HepG2 (cell line): ENCODE measurements around the gene OR13C8. TPM values are rescaled to one million over a fixed set of nuclear protein-coding genes. Genes with fewer than 3 reads are reported as not detected.

Experiments used
- ATAC-seq: fragments of 200-7000 bp; cut with Tn5 transposase; 3 replicates; pipeline ENCODE4 v1.9.1; 2020; ENCODE audit warnings: mild to moderate bottlenecking, moderate library complexity
- BruUV-seq: library from RNA; stranded (reverse); fragments of 400-500 nt; replicated peaks from 2 replicates; lab custom pipeline; 2021; lab: Mats Ljungman, UMichigan
- CTCF ChIA-PET: fragments of 300-600 bp; formaldehyde crosslinking; extraction: SDS; loops from one replicate; lab custom pipeline; 2021; ENCODE audit warnings: low total read pairs, inconsistent platforms, low intra/inter-chr PET ratio; lab: Yijun Ruan, JAX
- POLR2A ChIA-PET: fragments of 350-600 bp; sonication (Branson Sonifier 250); formaldehyde crosslinking; loops from one replicate; lab custom pipeline; 2020; ENCODE audit warnings: antibody characterized with exemption, inconsistent platforms; lab: Yijun Ruan, JAX
- DNase-seq: peaks from one replicate; pipeline ENCODE4 v3.0.0-alpha.2; 2015; ENCODE audit warnings: low spot score
- FAIRE-seq: peaks from 3 replicates; lab custom pipeline; 2011; peaks lifted over from hg19 to GRCh38; lab: Jason Lieb, UNC
- H2AFZ ChIP-seq: one replicate; pipeline ENCODE4 v1.6.1; 2011; ENCODE audit warnings: low read length, inconsistent platforms
- H3K27ac ChIP-seq: fragments of 300-600 bp; 3 replicates; pipeline ENCODE4 v1.8.0; 2011; ENCODE audit warnings: mixed run types, mild to moderate bottlenecking, mixed read lengths, low read length, inconsistent platforms; ENCODE audit not compliant: insufficient read depth; ENCODE audit errors: extremely low read length
- H3K27me3 ChIP-seq, 2 experiments: fragments of 200-600 bp in 1 of 2; 2 replicates in 1 of 2; 3 replicates in 1 of 2; pipeline versions ENCODE4 v1.6.0 to v1.8.0; 2011; ENCODE audit warnings: low read length in 2 of 2, mild to moderate bottlenecking in 2 of 2, moderate library complexity in 2 of 2, inconsistent platforms in 1 of 2; ENCODE audit not compliant: insufficient read depth in 2 of 2, control insufficient read depth in 1 of 2
- H3K36me3 ChIP-seq, 2 experiments: fragments of 200-600 bp in 1 of 2; replicated peaks in 1 of 2; 2 replicates in 1 of 2; 3 replicates in 1 of 2; pipeline versions ENCODE4 v1.5.1 to v1.8.0; 2011; ENCODE audit warnings: low read length in 2 of 2, inconsistent platforms in 1 of 2; ENCODE audit not compliant: insufficient read depth in 2 of 2, control insufficient read depth in 1 of 2
- H3K4me1 ChIP-seq: 2 replicates; pipeline ENCODE4 v1.5.1; 2012; ENCODE audit warnings: low read length, inconsistent platforms; ENCODE audit not compliant: insufficient read depth
- H3K4me2 ChIP-seq: 2 replicates; pipeline ENCODE4 v1.6.0; 2011; ENCODE audit warnings: low read depth, low read length, inconsistent platforms
- H3K4me3 ChIP-seq, 3 experiments: fragments of 200-600 bp in 1 of 3; sonication (generic), shearing (Covaris generic) in 1 of 3; replicated peaks in 1 of 3; 2 replicates each; pipeline ENCODE4 v1.5.1; 2011 to 2016; ENCODE audit warnings: low read length in 3 of 3, inconsistent platforms in 2 of 3, low read depth in 2 of 3, mild to moderate bottlenecking in 2 of 3, control low read depth in 1 of 3, mixed read lengths in 1 of 3; ENCODE audit not compliant: insufficient read depth in 1 of 3
- H3K79me2 ChIP-seq: one replicate; pipeline ENCODE4 v1.6.1; 2011; ENCODE audit warnings: low read length, inconsistent platforms; ENCODE audit not compliant: insufficient read depth
- H3K9ac ChIP-seq: 2 replicates; pipeline ENCODE4 v1.6.0; 2011; ENCODE audit warnings: mild to moderate bottlenecking, low read depth, low read length, inconsistent platforms; ENCODE audit not compliant: insufficient read depth
- H3K9me3 ChIP-seq: 2 replicates; pipeline ENCODE4 v1.5.1; 2012; ENCODE audit warnings: mild to moderate bottlenecking, low read length
- H4K20me1 ChIP-seq: 2 replicates; pipeline ENCODE4 v1.6.0; 2011; ENCODE audit warnings: inconsistent platforms, mild to moderate bottlenecking, low read length, moderate library complexity; ENCODE audit not compliant: insufficient read depth
- CREB3 ChIP-seq: sonication (generic); formaldehyde crosslinking; IDR thresholded peaks from 2 replicates; pipeline ENCODE4 v1.5.0; 2020; ENCODE audit warnings: missing genetic modification reagents
- DR1 ChIP-seq: sonication (generic); formaldehyde crosslinking; IDR thresholded peaks from 2 replicates; pipeline ENCODE4 v1.8.0; 2021; ENCODE audit warnings: mild to moderate bottlenecking, missing genetic modification reagents, inconsistent platforms
- GTF3A ChIP-seq: sonication (generic); formaldehyde crosslinking; conservative IDR thresholded peaks from 2 replicates; pipeline ENCODE4 v1.4.0; 2020; ENCODE audit warnings: mild to moderate bottlenecking, missing genetic modification reagents
- HMGA1 ChIP-seq: sonication (generic); formaldehyde crosslinking; conservative IDR thresholded peaks from 2 replicates; pipeline ENCODE4 v1.4.0; 2020; ENCODE audit warnings: missing genetic modification reagents
- ISL2 ChIP-seq: sonication (generic); formaldehyde crosslinking; IDR thresholded peaks from 2 replicates; pipeline ENCODE4 v1.5.0; 2020; ENCODE audit warnings: missing genetic modification reagents
- PHB2 ChIP-seq: fragments of 450-650 bp; IDR thresholded peaks from 2 replicates; pipeline ENCODE4 v1.6.1; 2018; ENCODE audit not compliant: partially characterized antibody
- PITX1 ChIP-seq: sonication (generic); formaldehyde crosslinking; IDR thresholded peaks from 2 replicates; pipeline ENCODE4 v1.5.1; 2020; ENCODE audit warnings: mild to moderate bottlenecking, missing genetic modification reagents
- REL ChIP-seq: sonication (generic); formaldehyde crosslinking; conservative IDR thresholded peaks from 2 replicates; pipeline ENCODE4 v1.8.0; 2022; ENCODE audit warnings: mild to moderate bottlenecking, missing genetic modification reagents, moderate library complexity
- RORA ChIP-seq: sonication (generic); formaldehyde crosslinking; IDR thresholded peaks from 2 replicates; pipeline ENCODE4 v1.5.0; 2020; ENCODE audit warnings: mild to moderate bottlenecking, missing genetic modification reagents, moderate library complexity
- SNRNP70 ChIP-seq: fragments of 200-400 bp; formaldehyde crosslinking; IDR thresholded peaks from 2 replicates; pipeline ENCODE4 v1.6.1; 2017; ENCODE audit warnings: mild to moderate bottlenecking, low read depth, low read length, moderate library complexity
- ZBTB26 ChIP-seq: IDR thresholded peaks from 2 replicates; pipeline ENCODE4 v1.6.1; 2016; ENCODE audit warnings: missing compliant biosample characterization, missing genetic modification reagents, borderline replicate concordance
- ZNF207 ChIP-seq: fragments of 450-650 bp; IDR thresholded peaks from 2 replicates; pipeline ENCODE4 v1.6.1; 2016; ENCODE audit warnings: antibody characterized with exemption, borderline replicate concordance
- ZNF367 ChIP-seq: sonication (generic); formaldehyde crosslinking; IDR thresholded peaks from 2 replicates; pipeline ENCODE4 v1.4.0; 2020; ENCODE audit warnings: missing genetic modification reagents, borderline replicate concordance
- ZNF383 ChIP-seq: sonication (generic); formaldehyde crosslinking; IDR thresholded peaks from 2 replicates; pipeline ENCODE4 v1.4.0; 2020; ENCODE audit warnings: missing genetic modification reagents, mild to moderate bottlenecking, borderline replicate concordance
- ZNF724P ChIP-seq: sonication (generic); formaldehyde crosslinking; IDR thresholded peaks from 2 replicates; pipeline ENCODE4 v1.8.0; 2022; ENCODE audit warnings: missing genetic modification reagents, borderline replicate concordance
- WGBS: methylation state at CpG from one replicate; pipeline ENCODE4 v1.1.6; 2017; ENCODE audit warnings: low lambda C conversion rate; 5-methylcytosine and 5-hydroxymethylcytosine counted together
- in situ Hi-C: cut with HindIII; loops from 2 replicates; pipeline ENCODE4 v1.10.0; 2017; ENCODE audit warnings: low pct_unique_long_range_greater_than_20kb; ENCODE audit not compliant: extremely low pct_ligation_motif_present
- intact Hi-C: fragments of 100-400 bp; cut with micrococcal nuclease; formaldehyde crosslinking; loops from one replicate; pipeline ENCODE4 v1.10.0; 2022; ENCODE audit not compliant: unreplicated experiment
- polyA plus RNA-seq, 8 experiments: library from polyadenylated mRNA; depleted of rRNA in 3 of 8; stranded (reverse) in 7 of 8; unstranded in 1 of 8; fragments of >200 nt; fragmentation: Illumina TruSeq in 4 of 8; extraction: Trizol in 4 of 8; gene quantifications; 2 replicates each; pipeline versions ENCODE4 v1.2.1 to v1.2.3, GENCODE V29; 2011 to 2016; ENCODE audit warnings: low read depth in 4 of 8, missing spikeins in 1 of 8, mixed read lengths in 1 of 8; ENCODE audit not compliant: insufficient read depth in 1 of 8
- total RNA-seq, 5 experiments: library from RNA; depleted of rRNA; stranded (reverse); fragments of >200 nt; fragmentation: Illumina TruSeq; extraction: Trizol; gene quantifications; 2 replicates each; pipeline ENCODE4 v1.2.3, GENCODE V29; 2016; ENCODE audit warnings: low read depth in 1 of 5
- TF ChIP-seq, protein P1 (sequence below): IDR thresholded peaks from 2 replicates; pipeline ENCODE4 v1.6.1; 2016

Gene OR13C8
- total and polyA plus RNA-seq, 2 of the 13 experiments (the other 11 are each of a cell fraction or from before 2014, with no cell fraction given), result not detected

GRCh38 chr9:104611213-104611612, 42.2 kb downstream of the OR13C8 start:
- H2AFZ ChIP-seq, result no peak overlapping the region
- no peaks in the 10 kb centered on the region for H3K9me3 ChIP-seq
- no peaks in the 10 kb centered on the region for H3K27me3 ChIP-seq
- ChIA-PET POLR2A (no interaction called here), CTCF (no interaction called here)
- no peak for FAIRE-seq
- H3K9ac ChIP-seq, result no peak overlapping the region
- H4K20me1 ChIP-seq, result no peaks in the 10 kb centered on the region
- no TSS peak for BruUV-seq
- WGBS, result 21% methylated on average over 2 of the region's 2 CpGs
- ATAC-seq, result no peak
- in situ Hi-C loops (no loop called here), intact Hi-C loops (no loop called here)
- H3K4me3 ChIP-seq, result no peak overlapping the region
- DNase-seq, result no peak
- H3K27ac ChIP-seq, result no peak overlapping the region
- no peaks in the 10 kb centered on the region for H3K4me1 ChIP-seq
- no peak overlapping the region for H3K4me2 ChIP-seq
- no peaks in the 10 kb centered on the region for H3K79me2 ChIP-seq
- TF ChIP-seq ZNF367 (CRISPR knock-in tag), result no peak
- no peaks in the 10 kb centered on the region for H3K36me3 ChIP-seq

GRCh38 chr9:104617418-104617817, 48.5 kb downstream of the OR13C8 start:
- no peak overlapping the region for H2AFZ ChIP-seq
- H3K79me2 ChIP-seq, result no peaks in the 10 kb centered on the region
- no peaks in the 10 kb centered on the region for H3K36me3 ChIP-seq
- POLR2A ChIA-PET, result no interaction called here
- DNase-seq (no peak), FAIRE-seq (no peak), ATAC-seq (no peak)
- no peak overlapping the region for H3K9ac ChIP-seq
- H3K4me3 ChIP-seq, result no peak overlapping the region
- BruUV-seq, result no TSS peak
- H3K9me3 ChIP-seq, result no peaks in the 10 kb centered on the region
- H3K27me3 ChIP-seq, result no peaks in the 10 kb centered on the region
- no peak overlapping the region for H3K4me2 ChIP-seq
- intact Hi-C loops (no loop called here), in situ Hi-C loops (no loop called here)
- H3K4me1 ChIP-seq, result no peaks in the 10 kb centered on the region
- no peak overlapping the region for H3K27ac ChIP-seq
- CTCF ChIA-PET, result no interaction called here
- H4K20me1 ChIP-seq, result no peaks in the 10 kb centered on the region
- no peak for TF ChIP-seq REL (CRISPR knock-in tag)
- no peak for TF ChIP-seq ZNF207
- TF ChIP-seq CREB3 (CRISPR knock-in tag), result no peak
- no peak for TF ChIP-seq DR1 (CRISPR knock-in tag)
- TF ChIP-seq PITX1 (CRISPR knock-in tag), result no peak
- TF ChIP-seq RORA (CRISPR knock-in tag), result no peak
- no peak for TF ChIP-seq ZNF383 (CRISPR knock-in tag)
- TF ChIP-seq, protein P1, sequence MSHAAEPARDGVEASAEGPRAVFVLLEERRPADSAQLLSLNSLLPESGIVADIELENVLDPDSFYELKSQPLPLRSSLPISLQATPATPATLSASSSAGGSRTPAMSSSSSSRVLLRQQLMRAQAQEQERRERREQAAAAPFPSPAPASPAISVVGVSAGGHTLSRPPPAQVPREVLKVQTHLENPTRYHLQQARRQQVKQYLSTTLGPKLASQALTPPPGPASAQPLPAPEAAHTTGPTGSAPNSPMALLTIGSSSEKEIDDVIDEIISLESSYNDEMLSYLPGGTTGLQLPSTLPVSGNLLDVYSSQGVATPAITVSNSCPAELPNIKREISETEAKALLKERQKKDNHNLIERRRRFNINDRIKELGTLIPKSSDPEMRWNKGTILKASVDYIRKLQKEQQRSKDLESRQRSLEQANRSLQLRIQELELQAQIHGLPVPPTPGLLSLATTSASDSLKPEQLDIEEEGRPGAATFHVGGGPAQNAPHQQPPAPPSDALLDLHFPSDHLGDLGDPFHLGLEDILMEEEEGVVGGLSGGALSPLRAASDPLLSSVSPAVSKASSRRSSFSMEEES, result no peak
- no peak for TF ChIP-seq PHB2
- TF ChIP-seq HMGA1 (CRISPR knock-in tag), result no peak
- no peak for TF ChIP-seq GTF3A
- no peak for TF ChIP-seq ZBTB26 (CRISPR knock-in tag)
- TF ChIP-seq ISL2, result no peak
- no peak for TF ChIP-seq SNRNP70
- no peak for TF ChIP-seq ZNF724P (CRISPR knock-in tag)
